ENCODE measurements around the gene GVQW3.

The GVQW3 gene

GRCh38 chr11:76380977-76381719 lies at the start of gene GVQW3, which contains the start of gene THAP12:
GVQW3 (plus strand) TSS chr11:76381323; CDS start chr11:76381829, 506 bp downstream.
THAP12 (minus strand) TSS chr11:76381132; CDS start chr11:76380836, 296 bp downstream.
- Histone ChIP-seq H3K36me3 (peaks cover 7% of the 10 kb centered on the region), H3K9me3 (ENCODE audit: severe bottlenecking) (no peaks in the 10 kb centered on the region), H3K27me3 (ENCODE audit: insufficient read depth, low read depth, severe bottlenecking) (no peaks in the 10 kb centered on the region), H3K4me3 (ENCODE audit: low read depth, low read length) (peak within 1 kb of the TSS; percentile 81), H3K27ac (peak within 1 kb of the TSS; percentile 87)
- TF ChIP-seq CTCF (IDR thresholded peaks at IDR 0.05; ENCODE audit: low read depth, low read length), result 0 out of 2 replicates have a peak, but pooled peaks have one; percentile 5
- DNase-seq, result peak; percentile 98

- H3K36me3 ChIP-seq, result no peaks in the 10 kb centered on the region
- no peak overlapping the region for H3K27ac ChIP-seq
- peaks cover 12% of the 10 kb centered on the region for H3K9me3 ChIP-seq (ENCODE audit: severe bottlenecking)
- H3K27me3 ChIP-seq (ENCODE audit: insufficient read depth, low read depth, severe bottlenecking), result no peaks in the 10 kb centered on the region
- no peak for TF ChIP-seq CTCF (IDR thresholded peaks at IDR 0.05; ENCODE audit: low read depth, low read length)
- no peak overlapping the region for H3K4me3 ChIP-seq (ENCODE audit: low read depth, low read length)
- no peak for DNase-seq
Measured at GRCh38 chr11:76334826-76335389, 46.2 kb upstream of the GVQW3 start.

GRCh38 chr11:76335842-76336241 lies 45.3 kb upstream of the GVQW3 start:
- DNase-seq, result no peak
- Histone ChIP-seq H3K9me3 (ENCODE audit: severe bottlenecking) (peaks cover 12% of the 10 kb centered on the region), H3K4me3 (ENCODE audit: low read depth, low read length) (no peak overlapping the region), H3K27ac (no peak overlapping the region), H3K36me3 (no peaks in the 10 kb centered on the region), H3K27me3 (ENCODE audit: insufficient read depth, low read depth, severe bottlenecking) (no peaks in the 10 kb centered on the region)
- TF ChIP-seq CTCF (IDR thresholded peaks at IDR 0.05; ENCODE audit: low read depth, low read length), result no peak

GRCh38 chr11:76336597-76336996 lies 44.5 kb upstream of the GVQW3 start:
- no peak for DNase-seq
- H3K4me3 ChIP-seq (ENCODE audit: low read depth, low read length), result no peak overlapping the region
- no peaks in the 10 kb centered on the region for H3K36me3 ChIP-seq
- no peak for TF ChIP-seq CTCF (IDR thresholded peaks at IDR 0.05; ENCODE audit: low read depth, low read length)
- peaks cover 12% of the 10 kb centered on the region for H3K9me3 ChIP-seq (ENCODE audit: severe bottlenecking)
- H3K27ac ChIP-seq, result no peak overlapping the region
- H3K27me3 ChIP-seq (ENCODE audit: insufficient read depth, low read depth, severe bottlenecking), result no peaks in the 10 kb centered on the region

- no peak for TF ChIP-seq CTCF (IDR thresholded peaks at IDR 0.05; ENCODE audit: low read depth, low read length)
- no peak for DNase-seq
- H3K9me3 ChIP-seq (ENCODE audit: severe bottlenecking), result peaks cover 12% of the 10 kb centered on the region
- no peaks in the 10 kb centered on the region for H3K27me3 ChIP-seq (ENCODE audit: insufficient read depth, low read depth, severe bottlenecking)
- H3K4me3 ChIP-seq (ENCODE audit: low read depth, low read length), result no peak overlapping the region
- H3K36me3 ChIP-seq, result no peaks in the 10 kb centered on the region
- H3K27ac ChIP-seq, result no peak overlapping the region
Measured at GRCh38 chr11:76337469-76337868, 43.7 kb upstream of the GVQW3 start.
